HG02798 (cell line): Measurements from ENCODE around the gene STAG1.
A peak's percentile ranks its signal among the peaks of the same experiment; 100 is the strongest.
"Not testable (repeated sequence)": the region's sequence is repeated elsewhere in the genome, so short reads cannot be mapped to it uniquely, and the experiment has no call there.

Source experiments
- ATAC-seq: cut with Tn5 transposase; IDR thresholded peaks from one replicate; pipeline ENCODE4 v1.9.1; 2021; ENCODE audit warnings: mild to moderate bottlenecking; ENCODE audit not compliant: unreplicated experiment, poor library complexity

The STAG1 gene

DNA sequence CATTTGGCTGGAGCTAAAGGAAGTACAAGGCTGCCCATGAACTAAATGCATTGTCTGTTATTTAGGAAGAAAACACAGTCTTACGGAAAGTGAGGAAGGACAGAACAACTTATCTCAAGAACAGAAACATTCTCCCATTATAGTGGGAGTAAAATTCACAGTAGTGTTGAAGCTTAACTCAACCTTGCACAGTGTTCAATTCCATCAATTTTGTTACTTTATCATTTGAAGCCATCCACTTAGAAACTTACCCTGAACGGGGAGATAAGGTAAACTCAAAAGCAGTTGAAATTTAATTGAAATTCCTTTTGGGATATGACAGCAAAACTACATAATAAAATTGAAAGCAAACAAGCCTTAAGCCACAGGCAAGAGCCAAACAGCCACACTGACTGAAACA, 315.1 kb downstream of the STAG1 start:
- ATAC-seq: no peak

- no peak for ATAC-seq
Observed at GRCh38 chr3:136434429-136434828, 317.7 kb downstream of the STAG1 start.

DNA sequence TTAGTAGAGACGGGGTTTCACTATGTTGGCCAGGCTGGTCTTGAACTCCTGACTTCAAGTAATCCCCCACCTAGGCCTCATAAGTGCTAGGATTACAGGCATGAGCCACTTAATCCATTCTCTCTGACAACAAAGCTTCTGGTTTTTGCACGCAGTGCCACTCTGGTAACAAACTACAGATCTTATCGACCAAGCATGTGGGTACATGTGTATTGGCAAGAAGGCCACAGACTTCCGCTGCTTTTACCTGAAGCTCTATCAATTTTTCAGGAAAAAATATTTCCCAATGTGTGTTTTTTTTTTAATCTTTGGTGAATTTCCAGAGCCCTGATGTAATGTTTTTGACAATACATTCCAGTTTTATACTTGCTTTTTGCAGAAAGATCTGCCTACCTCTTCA, 319.5 kb downstream of the STAG1 start:
- ATAC-seq: no peak

DNA sequence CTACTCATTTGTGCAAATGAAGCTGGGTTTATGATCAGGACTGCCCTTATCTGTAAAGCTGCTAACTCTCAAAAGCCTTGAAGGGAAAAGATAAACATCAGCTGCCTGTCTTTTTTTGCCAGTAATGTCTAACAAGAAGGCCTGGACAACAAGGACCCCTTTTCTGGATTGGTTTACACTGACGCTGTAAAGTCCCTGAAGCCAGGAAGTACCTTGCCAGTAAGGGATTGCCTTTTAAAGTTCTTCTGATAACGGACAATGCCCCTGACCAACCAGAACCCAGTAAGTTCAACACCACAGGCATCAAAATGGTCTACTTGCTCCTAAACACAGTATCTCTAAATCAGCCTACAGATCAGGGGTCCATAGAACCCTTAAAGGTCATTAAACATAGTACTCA, 324.0 kb downstream of the STAG1 start:
- no peak for ATAC-seq

- no peak for ATAC-seq
Observed at GRCh38 chr3:136427236-136427635, 324.9 kb downstream of the STAG1 start.

GRCh38 chr3:136414476-136414875, 337.7 kb downstream of the STAG1 start:
- ATAC-seq: no peak

DNA sequence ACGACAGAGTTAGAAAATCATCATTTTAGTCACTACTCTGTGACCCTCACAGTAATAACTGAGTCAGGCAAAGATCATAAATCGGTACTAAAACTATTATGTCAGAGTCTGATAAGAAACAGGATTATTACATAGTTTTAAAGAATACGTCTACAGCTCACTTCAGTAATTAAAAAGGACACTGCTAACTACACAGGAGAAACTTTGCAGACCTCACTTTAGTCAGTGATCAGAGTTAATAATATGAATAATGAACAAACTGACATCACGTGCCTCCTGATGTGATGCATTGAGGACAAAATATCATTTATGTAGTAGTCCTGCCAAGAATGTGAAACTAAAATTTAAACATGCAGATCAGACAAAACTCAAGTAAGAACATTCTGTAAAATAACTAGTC, 339.9 kb downstream of the STAG1 start:
- ATAC-seq: no peak

- ATAC-seq: no peak
Observed at GRCh38 chr3:136409549-136409948, 342.6 kb downstream of the STAG1 start.

GRCh38 chr3:136404056-136404455, 348.1 kb downstream of the STAG1 start:
- no peak for ATAC-seq

- no peak for ATAC-seq
Observed at GRCh38 chr3:136396916-136397315, 355.3 kb downstream of the STAG1 start.

DNA sequence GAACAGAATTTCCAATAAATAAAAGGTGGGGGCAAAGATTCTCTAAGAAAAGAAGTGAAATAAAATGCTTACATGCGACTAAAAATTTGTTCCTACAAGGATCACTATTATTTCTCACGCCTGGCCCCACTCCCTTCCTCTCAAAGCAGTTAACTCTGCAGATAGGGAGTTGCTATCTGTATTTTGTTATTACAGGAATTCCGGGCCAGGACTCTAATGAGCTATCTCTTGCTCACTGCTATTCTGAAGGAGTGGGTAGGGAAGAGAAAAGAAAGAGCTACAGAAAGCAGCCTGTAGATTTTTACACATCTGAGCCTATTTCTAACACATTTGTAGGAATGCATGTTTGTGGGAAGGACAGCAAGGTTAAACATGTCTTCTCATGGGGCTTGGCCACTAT, 361.6 kb downstream of the STAG1 start:
- no peak for ATAC-seq

DNA sequence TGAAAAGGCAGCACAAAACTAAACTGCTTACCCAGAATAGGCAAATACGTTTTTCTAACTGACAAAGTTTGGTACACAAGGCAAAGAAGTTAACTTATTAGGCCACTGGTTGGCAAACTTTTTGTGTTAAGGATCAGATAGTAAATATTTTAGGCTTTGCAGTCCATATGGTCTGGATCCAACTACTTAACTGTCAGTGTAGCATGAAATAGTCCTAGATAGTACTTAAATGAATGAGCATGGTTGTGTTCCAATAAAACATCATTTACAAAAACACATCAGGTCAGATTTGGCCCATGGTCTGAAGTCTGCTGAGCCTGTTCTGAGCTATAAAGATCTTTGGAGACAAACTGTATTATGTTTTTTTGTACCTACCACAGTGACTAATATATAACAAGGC, 365.1 kb downstream of the STAG1 start:
- ATAC-seq: no peak

DNA sequence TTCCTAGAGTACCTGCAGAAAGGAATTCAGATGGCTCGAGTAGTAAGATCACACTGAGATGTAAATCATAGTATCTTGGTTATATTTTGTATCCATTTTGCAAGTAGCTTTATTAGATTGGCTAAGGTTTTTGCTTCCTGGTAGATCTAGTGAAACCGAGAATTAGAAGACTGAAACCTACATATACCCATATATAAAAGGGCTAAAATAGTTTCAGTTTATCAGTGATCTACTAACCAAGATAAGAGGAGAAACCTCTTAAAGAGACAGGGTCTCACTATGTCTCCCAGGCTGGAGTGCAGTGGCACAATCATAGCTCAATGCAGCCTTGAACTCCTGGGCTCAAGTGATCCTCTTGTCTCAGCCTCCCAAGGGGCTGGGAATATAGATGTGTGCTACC, 366.7 kb downstream of the STAG1 start:
- ATAC-seq: peak; percentile 93

DNA sequence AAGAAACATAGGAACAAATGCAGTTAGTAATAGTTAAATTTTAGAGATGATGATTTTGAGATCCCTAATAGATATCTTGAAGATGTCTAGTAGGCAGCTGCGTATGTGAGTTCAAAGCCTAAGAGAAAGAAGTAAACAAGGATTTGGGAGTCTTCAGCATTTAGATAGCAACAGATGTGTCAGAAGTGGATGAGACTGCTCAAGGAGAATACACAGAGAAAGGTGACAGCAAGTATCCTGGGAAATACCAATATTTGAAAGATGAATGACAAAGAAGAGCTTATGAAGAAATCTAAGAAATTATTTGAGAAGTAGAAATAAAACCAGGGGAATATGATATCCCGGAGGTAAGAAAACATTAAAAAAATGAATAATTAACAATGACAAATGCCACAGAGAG, 371.1 kb downstream of the STAG1 start:
- ATAC-seq: no peak

DNA sequence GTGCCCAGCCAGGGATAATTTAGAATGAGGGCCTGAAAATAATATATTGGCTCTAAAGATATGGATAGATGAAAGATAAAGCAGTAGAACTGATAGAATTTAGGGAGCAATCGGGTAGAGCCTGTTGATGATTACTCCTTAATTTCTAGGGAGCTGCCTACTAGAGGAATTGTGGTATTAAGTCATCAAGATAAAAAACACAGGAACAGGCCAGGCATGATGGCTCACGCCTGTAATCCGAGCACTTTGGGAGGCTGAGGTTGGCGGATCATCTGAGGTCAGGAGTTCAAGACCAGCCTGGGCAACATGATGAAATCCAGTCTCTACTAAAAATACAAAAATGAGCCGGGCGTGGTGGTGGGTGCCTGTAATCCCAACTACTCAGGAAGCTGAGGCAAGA, 371.6 kb downstream of the STAG1 start:
- ATAC-seq: no peak

GRCh38 chr3:136378011-136378410, 374.2 kb downstream of the STAG1 start:
- ATAC-seq: no peak

DNA sequence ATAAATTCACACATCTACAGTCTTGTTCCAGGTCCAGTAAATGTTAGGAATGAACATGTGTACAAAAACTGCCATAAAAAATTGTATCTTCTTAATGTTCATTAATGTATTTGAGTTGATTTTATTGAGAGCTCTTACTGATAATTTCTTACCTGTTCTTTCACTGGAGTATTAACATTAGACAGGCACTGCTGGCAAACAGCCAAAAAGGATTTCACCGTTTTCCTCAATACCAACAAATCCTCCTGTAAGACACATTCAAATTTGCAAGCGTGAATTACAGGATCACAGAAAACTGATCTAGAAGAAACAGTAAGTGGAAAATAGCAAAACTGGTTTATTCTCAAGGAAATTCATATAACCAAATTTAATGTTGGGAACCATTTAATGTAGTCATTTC, 374.7 kb downstream of the STAG1 start:
- no peak for ATAC-seq

DNA sequence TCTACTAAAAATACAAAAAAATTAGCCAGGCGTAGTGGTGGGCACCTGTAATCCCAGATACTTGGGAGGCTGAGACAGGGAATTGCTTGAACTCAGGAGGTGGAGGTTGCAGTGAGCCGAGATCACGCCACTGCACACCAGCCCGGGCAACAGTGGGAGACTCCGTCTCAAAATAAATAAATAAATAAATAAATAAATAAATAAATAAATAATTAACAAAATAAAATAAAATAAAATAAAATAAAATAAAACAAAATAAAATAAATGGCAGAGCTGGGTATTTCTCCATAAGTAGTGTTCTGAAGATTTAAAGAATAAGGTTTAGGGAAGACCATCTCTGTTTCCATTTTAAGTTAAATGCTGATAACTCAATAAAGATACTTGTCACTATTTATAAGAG, 376.4 kb downstream of the STAG1 start:
- not testable (repeated sequence) for ATAC-seq

DNA sequence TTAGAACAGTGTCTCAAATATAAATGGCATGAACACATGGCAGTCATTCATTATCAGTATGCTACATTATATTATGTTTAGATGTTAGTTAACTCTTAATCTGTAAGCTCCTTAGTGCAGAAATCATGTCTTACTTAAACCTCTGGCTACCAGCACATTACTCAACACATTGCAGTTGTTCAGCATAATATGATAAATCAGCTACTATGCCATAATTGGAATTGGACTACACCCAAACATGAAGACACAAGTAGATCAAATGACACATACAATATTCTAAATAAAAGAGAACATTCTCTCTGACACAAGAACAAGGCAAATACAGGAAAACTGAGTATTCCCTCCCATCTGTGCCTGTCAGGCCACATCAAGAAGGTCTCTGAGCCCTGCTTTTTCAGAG, 385.9 kb downstream of the STAG1 start:
- ATAC-seq: no peak

GRCh38 chr3:136353461-136353860, 398.7 kb downstream of the STAG1 start:
- peak; percentile 38 for ATAC-seq

DNA sequence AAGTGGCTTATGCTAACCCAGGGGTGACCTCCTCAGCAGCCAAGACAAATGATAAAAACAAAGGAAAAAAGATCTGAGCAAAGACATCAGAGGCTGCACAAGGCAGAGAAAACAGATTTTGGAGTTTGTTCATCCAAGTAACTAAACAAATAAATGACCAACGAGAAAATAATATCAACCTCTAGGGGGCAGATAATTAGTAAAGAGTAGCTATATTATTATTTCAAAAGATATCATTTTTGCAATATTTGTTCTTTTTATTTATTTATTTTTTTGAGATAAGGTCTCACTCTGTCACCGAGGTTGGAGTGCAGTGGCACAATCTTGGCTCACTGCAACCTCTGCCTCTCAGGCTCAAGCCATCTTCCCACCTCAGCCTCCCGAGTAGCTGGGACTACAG, 400.3 kb downstream of the STAG1 start:
- no peak for ATAC-seq

DNA sequence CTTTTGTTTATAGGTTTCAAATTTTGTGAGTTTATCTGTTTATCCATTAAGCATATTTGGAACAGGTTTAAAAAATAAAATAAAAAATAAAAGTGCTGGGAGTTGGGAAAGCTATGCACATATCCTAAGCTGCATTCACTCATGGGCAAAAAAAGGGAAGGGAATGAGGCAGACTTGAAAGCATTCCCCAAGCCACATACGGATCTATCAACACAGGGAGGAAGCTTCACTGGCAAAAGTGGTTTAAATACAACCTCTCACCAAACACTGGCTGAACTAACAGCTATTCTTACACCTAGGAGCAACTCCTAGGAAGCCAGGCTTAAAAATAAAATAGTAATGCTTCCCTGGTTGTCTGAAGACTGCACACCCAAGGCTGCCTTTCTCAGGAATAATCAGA, 400.8 kb downstream of the STAG1 start:
- no peak for ATAC-seq

DNA sequence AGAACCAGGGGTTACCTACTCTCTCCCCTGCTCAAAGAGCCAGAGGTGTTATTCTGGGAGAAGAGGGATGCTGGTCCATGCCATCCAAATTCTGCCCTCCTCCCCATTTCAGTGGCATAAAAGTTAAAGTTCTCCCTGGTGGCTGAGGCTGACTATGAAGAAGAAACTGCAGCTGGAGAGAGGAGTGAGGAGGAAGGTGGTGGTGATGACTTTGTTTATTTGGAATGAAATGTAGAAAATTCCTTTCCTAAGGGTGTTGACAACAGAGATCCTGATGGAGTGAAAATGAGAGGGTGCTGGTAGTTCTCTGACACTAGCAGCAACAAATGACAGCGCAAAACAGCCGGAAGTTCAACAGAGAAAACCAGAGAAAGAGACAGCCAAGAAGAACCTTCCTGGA, 401.6 kb downstream of the STAG1 start:
- ATAC-seq: no peak
